ENCODE measurements around the gene PLA2G4D.

Gene PLA2G4D

GRCh38 chr15:42070279-42070975, 23.9 kb downstream of the PLA2G4D start:
- no peak for DNase-seq

DNA sequence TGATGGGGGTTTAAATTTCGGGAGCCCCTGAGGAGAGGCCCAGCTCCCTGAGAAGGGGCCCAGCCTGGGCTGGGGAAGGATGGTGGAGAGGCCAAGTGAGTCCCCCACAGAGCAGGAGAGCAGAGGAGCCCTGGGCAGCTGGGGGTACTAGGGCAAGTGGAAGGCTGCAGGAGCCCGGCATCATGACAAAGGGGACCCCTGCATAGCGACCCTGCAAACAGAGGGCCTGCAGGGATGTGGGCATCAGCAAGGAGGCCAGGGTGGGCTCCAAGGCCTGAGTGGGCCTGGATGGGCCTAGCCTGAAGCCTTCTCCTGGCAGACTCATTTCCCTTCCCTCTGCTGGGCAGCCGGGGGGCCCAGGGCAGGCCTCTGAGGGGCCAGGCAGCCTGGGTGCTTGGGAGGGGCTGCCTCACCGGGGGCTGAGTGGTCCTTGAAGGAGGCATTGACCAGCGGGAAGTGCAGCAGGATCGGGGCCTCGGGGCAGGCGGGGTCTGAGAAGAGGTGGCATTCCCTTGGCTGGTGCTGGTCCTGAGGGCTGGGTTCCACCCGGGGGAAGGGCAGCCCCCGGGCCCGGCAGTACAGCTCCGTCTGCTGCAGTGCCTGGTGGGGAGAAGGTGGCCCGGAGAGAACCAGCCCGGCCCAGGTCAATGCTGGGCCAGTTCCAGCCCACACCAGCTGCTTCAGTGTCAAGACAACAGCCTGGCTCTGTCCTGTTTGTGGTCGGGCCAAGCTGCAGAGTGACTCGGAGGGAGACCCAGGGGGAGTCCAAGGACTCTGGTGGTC, 24.7 kb downstream of the PLA2G4D start:
- no peak for DNase-seq

DNA sequence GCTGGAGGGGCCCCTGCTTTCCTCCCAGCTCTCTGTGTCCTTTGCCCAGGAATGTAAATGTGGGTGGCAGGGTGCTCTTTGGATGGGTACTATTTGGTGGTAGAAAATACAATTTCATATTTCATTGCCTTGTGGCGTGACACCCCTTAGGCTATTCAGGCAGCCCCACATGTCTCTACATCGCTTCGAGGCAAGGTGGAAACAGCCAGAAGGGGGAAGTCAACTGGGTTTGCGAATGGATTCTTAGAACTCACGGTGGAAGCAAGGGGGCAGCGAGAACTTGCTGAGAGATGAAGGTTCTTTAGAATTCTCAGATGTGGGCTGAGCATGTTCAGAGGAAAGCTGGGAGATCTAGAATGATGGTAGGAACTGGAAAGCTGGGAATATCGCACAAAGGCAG, 25.3 kb downstream of the PLA2G4D start:
- DNase-seq, result no peak

- DNase-seq, result no peak
These were observed 25.8 kb downstream of the PLA2G4D start for GRCh38 chr15:42068601-42069000.

GRCh38 chr15:42066764-42067415, 27.5 kb downstream of the PLA2G4D start:
- no peak for DNase-seq

DNA sequence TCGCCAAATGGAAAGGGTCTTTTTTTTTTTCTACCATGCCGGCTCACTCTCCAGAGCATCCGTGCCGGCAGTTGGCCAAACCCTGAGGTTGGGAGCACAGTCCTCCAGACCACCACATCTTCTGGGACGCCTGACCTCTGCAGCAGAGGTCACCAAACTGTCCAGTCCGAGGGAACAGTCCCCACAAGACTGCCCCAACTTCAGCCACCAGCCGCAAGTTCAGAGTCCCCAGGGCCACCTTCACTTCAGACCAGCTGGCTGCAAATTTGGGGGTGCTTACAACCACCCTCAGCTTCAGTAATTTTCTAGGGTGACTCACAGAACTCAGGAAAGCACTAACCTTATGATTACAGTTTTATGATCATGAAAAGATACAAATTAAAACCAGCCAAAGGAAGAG, 28.9 kb downstream of the PLA2G4D start:
- DNase-seq, result no peak

DNA sequence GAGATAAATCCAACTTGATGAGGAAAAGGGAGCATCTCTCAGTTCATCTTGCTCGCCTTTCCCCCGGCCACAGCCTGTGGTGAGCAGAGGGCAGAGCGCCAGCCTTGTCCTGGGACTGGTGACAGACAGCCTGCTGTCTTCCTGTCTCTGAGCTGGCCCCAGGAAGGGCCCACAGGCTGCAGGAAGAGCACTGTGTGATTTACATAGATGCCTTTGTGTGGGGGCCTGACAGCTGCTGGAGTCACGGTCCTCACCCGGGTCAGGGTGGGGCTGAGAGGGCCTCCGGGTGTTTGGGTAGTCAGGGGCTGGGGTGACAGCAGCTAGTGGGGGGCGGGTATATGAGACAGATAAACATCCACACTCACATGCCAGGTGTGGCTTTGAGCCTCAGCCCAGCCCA, 29.3 kb downstream of the PLA2G4D start:
- no peak for DNase-seq

GRCh38 chr15:42064271-42064670, 30.1 kb downstream of the PLA2G4D start:
- DNase-seq, result no peak

- DNase-seq, result no peak
These were observed 31.1 kb downstream of the PLA2G4D start for GRCh38 chr15:42063122-42063848.

DNA sequence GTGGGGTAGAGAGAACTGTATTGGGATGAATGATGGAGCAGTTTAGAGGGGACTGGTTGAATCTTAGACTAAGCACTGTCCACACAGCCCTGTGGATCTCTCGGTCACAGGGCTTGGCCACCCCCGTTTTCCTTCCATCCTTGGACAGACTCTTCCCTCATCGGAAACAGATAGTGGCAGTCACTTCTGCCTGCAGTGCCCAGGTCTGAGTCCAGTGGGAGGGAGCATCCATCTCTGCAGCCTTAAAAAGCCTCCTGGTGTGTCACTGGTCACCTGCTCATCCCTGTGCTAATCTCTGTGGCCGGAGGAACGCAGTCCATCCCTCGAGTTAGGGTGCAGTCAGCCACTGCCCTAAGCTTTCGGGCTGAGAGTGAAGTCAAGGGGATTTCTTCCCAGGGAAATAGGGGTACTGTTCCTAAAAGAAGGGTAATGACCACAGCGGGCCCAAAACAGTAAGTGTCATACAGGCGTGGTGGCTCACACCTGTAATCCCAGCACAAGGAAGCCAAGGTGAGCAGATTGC, 32.0 kb downstream of the PLA2G4D start:
- DNase-seq, result no peak

DNA sequence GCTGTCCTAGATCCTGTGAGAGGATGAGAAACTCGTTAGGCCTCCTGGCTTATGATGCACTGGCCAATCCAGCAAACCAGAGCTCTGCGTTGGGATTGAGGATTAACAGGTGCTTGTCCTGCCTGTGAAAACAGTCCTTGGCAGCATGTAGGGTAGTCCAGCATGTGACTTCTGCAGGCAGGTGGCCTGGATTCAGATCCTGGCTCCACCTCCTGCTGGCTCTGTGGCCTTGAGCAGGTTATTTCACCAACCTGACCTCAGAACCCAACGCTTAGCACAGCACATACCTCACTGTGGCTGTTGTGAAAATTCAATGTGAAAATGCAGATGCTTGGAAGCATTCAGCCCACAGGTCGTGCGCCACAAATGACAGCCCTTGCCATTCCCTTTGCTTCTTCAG, 33.6 kb downstream of the PLA2G4D start:
- DNase-seq, result no peak

- DNase-seq, result no peak
These were observed 33.9 kb downstream of the PLA2G4D start for GRCh38 chr15:42060477-42060763.

DNA sequence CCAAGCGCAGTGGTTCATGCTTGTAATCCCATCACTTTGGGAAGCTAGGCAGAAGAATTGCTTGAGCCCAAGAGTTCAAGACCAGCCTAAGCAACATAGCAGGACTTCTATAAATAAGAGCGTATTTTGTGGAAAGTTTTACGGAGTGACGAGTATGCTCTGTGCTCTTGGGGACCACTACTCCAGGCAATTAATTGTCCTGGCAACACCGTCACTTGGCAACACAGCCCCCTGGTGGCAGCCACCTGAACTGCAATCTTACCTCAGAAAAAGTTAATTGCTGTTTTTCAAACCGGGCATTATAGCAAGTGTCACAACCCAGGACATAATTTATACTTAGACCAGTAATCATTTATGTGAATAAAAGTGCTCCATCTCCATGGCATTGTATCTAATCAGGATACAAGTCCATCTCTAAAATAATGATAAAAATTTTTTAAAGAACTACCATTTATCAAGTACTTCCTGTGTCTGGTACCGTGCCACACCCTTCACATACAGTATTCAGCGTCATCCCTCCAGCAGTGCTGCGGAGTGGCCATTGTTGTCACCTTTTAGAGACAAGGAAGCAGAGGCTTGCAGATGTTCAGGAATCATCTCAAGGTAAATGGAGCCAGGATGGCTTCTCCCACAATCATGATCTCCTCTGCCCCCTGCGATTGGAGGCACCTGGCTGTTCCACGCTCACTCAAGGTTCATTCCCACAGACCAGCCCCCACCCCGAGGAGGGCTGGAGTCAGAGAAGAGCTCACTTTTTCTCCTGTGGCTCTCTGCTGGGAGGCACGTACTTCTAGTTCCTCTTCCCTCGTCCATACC, 34.5 kb downstream of the PLA2G4D start:
- DNase-seq, result peak; percentile 29

DNA sequence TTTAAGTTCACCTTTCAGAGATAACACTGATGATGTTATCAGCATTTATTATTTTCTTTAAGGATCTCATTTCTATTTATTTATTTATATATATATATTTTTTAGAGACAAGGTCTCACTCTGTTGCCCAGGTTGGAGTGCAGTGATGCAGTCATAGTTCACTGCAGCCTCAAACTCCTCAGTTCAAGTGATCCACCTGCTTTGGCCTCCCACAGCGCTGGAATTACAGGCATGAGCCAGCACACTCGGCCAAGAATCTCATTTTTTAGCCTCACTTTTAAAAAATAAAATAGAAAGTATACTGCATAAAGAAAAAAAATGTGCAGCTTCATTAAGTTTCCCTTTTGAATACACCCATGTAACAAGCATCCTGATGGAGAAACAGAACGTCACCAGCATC, 35.6 kb downstream of the PLA2G4D start:
- DNase-seq, result no peak

DNA sequence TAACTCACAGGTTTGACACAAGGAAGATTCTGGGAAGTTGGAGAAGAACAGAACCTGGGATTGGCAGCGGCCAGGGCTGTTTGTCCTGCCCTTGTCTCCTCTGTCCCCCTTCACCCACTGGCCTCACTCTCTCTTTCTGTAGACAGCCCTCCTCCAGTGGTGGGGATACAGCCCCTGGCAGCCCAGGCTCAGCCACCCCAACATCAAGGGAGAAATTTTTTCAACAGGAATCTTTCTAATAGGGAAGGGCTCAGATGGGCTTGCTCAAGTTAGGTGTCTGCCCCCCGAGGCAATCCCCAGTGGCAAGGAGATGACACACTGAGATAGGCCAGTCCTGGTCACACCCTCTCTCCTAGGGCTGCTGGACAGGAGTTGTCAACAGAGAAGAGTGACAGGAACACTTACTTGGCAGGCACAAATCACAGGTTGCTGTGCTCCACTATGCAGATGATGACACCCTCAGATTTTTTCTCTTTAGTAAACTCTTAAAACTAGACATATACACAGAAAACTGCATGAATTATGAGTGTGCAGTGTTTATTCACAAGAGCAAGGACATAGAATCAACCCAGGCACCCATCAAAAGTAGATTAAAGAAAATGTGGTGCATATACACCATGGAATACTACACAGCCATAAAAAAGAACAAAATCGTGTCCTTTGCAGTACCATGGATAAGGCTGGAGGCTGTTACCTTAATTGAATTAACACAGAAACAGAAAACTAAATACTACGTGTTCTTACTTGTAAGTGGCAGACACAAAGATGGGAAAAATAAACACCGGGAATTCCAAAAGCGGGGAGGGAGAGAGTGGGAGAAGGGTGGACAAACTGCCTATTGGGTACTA, 36.3 kb downstream of the PLA2G4D start:
- DNase-seq, result no peak

DNA sequence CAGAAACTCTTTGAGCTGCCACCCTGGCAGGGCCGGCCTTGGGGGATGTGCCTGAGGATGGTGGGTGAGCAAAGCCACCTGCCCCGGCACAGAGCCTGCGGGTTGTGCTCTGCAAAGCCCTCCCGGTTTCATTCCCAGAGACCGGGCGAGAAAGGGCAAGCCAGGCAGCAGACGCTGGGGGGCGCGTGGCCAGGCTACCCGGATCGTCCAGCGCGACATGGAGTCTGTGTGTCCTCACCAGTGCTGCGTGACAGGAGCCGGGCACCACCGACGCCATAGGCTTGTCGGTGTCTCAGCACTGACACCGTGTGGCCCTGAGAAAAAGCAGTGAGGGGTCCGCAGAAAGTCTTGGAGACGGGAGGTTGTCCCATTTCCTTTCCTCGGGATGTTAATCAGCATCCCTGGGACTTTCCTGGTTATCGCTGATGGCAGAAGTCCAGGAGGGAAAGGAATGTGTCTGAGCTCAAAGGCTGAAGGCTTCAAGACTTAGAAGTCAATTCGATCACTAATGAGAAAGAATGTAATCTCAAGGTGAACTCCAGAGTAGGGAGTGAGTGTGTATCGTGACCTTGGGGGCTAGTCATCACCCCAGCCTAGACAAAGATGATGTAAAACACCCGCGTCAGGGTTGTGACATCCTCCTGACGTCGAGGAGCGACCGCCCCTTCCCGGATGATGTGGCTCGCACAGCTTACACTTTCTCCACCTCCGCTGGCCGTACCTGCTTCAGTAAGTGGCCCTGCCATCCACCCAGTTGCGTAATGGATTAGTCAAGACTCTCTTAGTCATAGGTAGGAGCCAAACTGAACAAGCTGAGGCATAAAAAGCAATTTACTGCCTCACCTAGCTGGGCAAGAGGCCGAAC, 37.2 kb downstream of the PLA2G4D start:
- DNase-seq, result no peak

DNA sequence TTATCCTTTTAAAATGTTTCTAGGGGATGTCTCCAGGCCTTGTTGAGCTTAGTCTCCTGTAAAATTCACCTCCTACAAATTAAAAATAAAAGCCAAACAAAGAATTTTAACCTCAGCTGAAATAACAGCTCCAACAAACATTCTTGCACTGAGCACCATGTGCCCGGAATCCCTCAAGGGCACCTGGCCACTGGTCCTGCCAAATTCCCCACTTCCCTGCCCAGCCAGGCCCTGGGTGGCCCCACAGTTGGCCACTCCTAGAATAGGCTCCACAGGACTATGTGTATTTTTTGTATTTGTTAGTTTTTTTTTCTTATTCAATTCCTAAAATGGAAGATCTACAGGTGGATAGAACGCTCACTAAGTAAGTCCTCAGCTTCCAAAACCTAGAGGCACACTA, 40.4 kb downstream of the PLA2G4D start:
- DNase-seq, result no peak

DNA sequence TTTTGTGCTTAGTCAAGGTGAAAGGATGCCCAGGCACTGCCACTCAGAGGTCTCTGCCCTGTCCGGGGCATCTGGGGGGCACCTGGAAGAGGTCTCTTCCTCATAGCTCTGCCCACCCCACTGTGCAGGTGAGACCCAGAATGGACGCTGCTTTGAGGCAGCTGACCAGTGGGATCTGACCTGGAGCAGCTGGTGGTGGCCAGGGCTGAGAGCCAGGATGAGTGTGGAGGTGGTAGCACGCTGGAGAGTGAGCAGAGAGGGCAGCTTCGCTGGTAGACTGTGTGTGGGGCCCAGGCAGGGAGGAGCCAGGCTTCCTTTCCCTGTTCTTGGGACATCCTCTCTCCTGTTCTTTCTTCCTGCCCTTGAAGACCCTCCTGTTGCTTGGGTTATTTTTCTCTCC, 41.4 kb downstream of the PLA2G4D start:
- DNase-seq, result no peak

- DNase-seq, result no peak
These were observed 43.7 kb downstream of the PLA2G4D start for GRCh38 chr15:42050484-42051255.

- DNase-seq, result no peak
These were observed 45.6 kb downstream of the PLA2G4D start for GRCh38 chr15:42048821-42049200.
